Measurements from ENCODE around the gene PCP4L1.
"Not testable (repeated sequence)": the region's sequence is repeated elsewhere in the genome, so short reads cannot be mapped to it uniquely, and the experiment has no call there.

Gene PCP4L1

DNA sequence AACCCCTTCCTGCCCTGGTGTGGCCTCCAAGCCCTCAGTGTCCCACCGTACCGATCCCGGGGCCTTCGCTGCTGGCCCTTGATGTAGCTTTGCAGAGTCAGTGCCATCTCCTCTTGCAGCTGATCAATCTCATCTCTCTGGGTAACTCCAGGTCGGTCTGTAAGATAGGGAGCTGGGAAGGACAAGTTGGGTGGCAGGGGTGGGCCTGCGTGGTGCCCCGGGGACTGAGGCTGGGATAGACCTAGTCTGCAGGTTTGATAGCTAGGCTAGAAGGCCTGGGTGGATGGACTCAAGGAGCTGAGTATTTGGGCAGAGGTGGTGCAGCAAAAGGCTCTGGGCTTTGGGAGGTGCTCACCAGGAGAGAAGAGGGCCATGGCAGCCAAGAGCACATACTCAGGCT is 27.8 kb upstream of the PCP4L1 start:
- 0 out of 2 replicates have a peak, but pooled peaks cover 4% of the 10 kb centered on the region for H3K4me1 ChIP-seq (ENCODE audit: insufficient read depth, low read length)
- H3K36me3 ChIP-seq (ENCODE audit: insufficient read depth, low read depth, low read length), result peaks cover 22% of the 10 kb centered on the region
- H3K9ac ChIP-seq (ENCODE audit: low read depth, low read length), result no peak overlapping the region
- H3K4me3 ChIP-seq (ENCODE audit: low read length), result no peak overlapping the region
- no peaks in the 10 kb centered on the region for H3K9me3 ChIP-seq (ENCODE audit: insufficient read depth, low read depth, low read length)
- no peak overlapping the region for H3K27ac ChIP-seq (ENCODE audit: low read length)
- no peaks in the 10 kb centered on the region for H3K27me3 ChIP-seq (ENCODE audit: insufficient read depth, low read length)

DNA sequence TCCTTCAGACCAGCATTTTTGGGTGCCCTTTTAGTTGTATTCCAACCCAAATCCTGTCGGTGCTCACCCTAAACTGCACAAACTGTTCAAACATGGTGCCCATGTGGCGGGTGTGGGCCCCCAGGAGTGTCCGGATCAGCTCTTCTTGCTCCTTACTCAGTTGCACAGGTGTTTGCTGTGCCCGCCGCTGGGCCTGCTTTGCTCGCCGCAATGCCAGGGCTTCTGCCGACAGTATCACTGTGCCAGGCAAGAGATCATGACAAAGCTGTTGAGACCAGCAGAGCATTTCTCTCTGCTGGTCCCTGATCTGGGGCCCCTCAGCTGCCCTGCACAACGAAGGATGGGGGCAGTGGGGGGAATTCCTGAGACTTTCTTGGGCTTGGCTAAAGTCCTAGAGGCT is 25.4 kb upstream of the PCP4L1 start:
- H3K9ac ChIP-seq (ENCODE audit: low read depth, low read length), result no peak overlapping the region
- H3K36me3 ChIP-seq (ENCODE audit: insufficient read depth, low read depth, low read length), result peaks cover 21% of the 10 kb centered on the region
- no peak overlapping the region for H3K27ac ChIP-seq (ENCODE audit: low read length)

DNA sequence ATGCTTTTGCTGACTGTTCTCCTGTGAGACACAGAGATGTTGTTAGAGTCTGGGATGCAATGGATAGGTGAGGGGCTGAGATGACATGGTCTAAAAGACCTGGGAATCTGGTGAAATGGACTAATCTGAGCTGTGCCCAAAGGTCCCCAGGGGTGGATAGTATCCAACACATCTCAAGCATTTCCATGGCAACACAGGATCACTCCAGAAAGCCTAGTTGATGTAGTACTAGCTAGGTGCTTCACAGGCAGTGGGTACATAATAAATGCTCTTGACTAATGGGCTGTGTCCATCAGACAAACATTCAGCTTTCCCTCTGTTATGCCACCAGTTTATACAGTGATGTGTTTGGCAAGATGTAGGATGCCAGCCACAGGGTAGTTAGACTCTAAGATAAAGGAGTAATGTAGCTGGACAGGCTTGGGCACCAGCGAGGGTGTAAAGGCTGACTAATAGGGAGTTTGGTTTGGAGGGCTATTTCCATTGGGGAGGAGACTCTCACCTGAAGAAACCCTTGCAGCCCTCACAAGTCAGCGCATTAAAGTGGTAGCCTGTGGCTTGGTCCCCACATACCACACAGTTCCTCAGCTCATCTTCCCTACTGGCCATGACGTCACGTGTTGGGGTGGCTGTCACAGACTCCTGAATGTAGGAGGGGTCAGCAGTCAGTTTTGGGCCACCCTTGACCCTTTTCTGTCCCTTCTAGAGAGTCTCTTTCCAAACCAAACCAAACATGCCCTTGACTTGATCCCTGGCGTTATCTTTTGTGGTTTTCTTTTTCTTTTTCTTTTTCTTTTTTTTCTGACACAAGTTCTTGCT is 22.4 kb upstream of the PCP4L1 start:
- Histone ChIP-seq H3K36me3 (ENCODE audit: insufficient read depth, low read depth, low read length) (no peaks in the 10 kb centered on the region), H3K9me3 (ENCODE audit: insufficient read depth, low read depth, low read length) (no peaks in the 10 kb centered on the region), H3K9ac (ENCODE audit: low read depth, low read length) (no peak overlapping the region), H3K27ac (ENCODE audit: low read length) (no peak overlapping the region), H3K27me3 (ENCODE audit: insufficient read depth, low read length) (no peaks in the 10 kb centered on the region), H3K4me1 (ENCODE audit: insufficient read depth, low read length) (no peaks in the 10 kb centered on the region), H3K4me3 (ENCODE audit: low read length) (no peak overlapping the region)

More for the DNA sequence above, 25.4 kb upstream of the PCP4L1 start:
- no peaks in the 10 kb centered on the region for H3K9me3 ChIP-seq (ENCODE audit: insufficient read depth, low read depth, low read length)
- H3K27me3 ChIP-seq (ENCODE audit: insufficient read depth, low read length), result no peaks in the 10 kb centered on the region
- H3K4me3 ChIP-seq (ENCODE audit: low read length), result no peak overlapping the region
- H3K4me1 ChIP-seq (ENCODE audit: insufficient read depth, low read length), result no peaks in the 10 kb centered on the region

DNA sequence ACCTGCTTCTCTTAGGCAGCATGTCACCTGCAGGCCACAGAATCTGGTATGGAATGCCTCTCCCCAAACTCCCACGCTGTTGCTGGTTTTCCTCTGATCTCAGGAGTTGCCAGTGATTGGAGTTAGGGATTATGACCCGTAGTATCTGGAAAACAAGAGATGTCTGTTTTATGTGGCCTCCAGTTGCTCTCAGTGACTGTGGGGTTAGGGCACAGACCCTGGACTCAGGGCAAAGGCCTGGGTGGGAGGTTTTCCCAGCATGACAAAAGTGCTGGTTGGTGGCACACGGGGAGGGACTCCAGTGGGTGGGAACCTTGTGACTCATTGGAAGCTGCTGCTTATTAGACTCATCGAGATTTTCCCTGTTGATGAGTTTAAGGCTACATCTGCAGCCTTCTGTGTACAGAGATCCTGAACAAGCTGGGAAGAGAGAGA is 20.5 kb upstream of the PCP4L1 start, which contains the start of gene NR1I3:
Gene NR1I3 (minus strand): TSS at position 165 of the 435 bp plus-strand sequence. CDS start 1,638 bp downstream, outside the sequence.
- H3K9me3 ChIP-seq (ENCODE audit: insufficient read depth, low read depth, low read length), result no peaks in the 10 kb centered on the region
- H3K27me3 ChIP-seq (ENCODE audit: insufficient read depth, low read length), result no peaks in the 10 kb centered on the region
- no peaks in the 10 kb centered on the region; the same call in 1 of the 2 replicates for H3K4me1 ChIP-seq (ENCODE audit: insufficient read depth, low read length)
- no peak within 1 kb of the TSS for H3K9ac ChIP-seq (ENCODE audit: low read depth, low read length)
- no peaks in the 10 kb centered on the region for H3K36me3 ChIP-seq (ENCODE audit: insufficient read depth, low read depth, low read length)
- H3K4me3 ChIP-seq (ENCODE audit: low read length), result no peak within 1 kb of the TSS
- no peak within 1 kb of the TSS for H3K27ac ChIP-seq (ENCODE audit: low read length)

DNA sequence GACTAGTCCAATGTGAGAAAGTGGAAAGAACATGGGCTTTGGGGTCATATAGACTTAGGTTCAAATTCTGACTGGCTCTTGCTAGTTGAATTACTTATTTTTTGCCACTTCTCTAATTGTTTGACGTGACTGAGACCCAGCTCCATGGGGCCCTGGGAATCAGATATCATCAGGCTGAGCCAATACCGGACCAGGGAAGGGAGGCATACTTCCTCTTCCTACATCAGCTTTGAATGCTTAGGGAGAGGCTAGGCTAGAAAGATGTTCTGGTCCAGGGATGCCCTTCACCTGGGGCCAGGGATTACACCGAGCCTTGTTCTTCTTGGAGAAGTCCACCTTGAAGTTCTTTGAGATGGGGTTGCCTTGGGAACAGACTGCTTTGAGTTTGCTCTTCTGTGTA is 16.9 kb upstream of the PCP4L1 start:
- no peaks in the 10 kb centered on the region; the same call in 1 of the 2 replicates for H3K4me1 ChIP-seq (ENCODE audit: insufficient read depth, low read length)
- H3K9ac ChIP-seq (ENCODE audit: low read depth, low read length), result no peak overlapping the region
- no peak overlapping the region for H3K4me3 ChIP-seq (ENCODE audit: low read length)
- no peaks in the 10 kb centered on the region for H3K36me3 ChIP-seq (ENCODE audit: insufficient read depth, low read depth, low read length)
- H3K9me3 ChIP-seq (ENCODE audit: insufficient read depth, low read depth, low read length), result no peaks in the 10 kb centered on the region
- no peak overlapping the region for H3K27ac ChIP-seq (ENCODE audit: low read length)
- no peaks in the 10 kb centered on the region for H3K27me3 ChIP-seq (ENCODE audit: insufficient read depth, low read length)

DNA sequence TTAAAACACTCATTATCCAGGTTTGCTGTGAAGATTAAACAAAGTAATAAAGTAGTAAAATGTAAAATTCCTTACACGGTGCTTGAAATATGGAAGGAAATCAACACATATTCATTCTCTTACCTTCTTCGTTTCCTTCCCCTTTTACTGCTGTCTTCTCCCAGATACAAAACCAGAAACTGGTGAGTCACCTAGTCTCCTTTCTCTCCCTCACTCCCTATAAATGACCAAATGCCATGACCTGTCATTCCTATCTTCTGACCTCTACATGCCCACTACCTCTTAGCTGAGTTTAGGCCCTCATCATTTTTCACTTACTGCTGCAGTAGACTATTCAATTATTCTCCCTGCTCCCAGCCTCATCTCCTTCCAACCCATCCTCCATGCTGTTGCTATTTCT is 16.2 kb upstream of the PCP4L1 start:
- Histone ChIP-seq H3K4me1 (ENCODE audit: insufficient read depth, low read length) (no peaks in the 10 kb centered on the region; the same call in 1 of the 2 replicates), H3K9ac (ENCODE audit: low read depth, low read length) (no peak overlapping the region)

DNA sequence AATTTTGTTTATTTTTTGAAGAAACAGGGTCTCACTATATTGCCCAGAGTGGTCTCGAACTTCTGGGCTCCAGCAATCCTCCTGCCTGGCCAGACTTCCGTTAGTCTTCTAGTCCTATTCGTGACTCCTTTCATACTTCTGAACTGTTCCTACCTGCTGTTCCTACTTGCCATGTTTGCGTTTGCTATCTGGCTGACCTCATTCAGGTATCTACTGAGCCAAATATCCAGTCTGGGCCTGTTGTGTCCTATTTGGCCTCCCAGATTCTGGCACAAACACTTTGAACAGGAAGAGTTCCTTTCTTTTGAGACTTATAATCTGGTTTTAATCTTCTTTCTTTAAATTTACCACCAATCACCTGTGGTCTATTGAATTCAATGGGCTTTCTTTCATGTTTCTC is 13.7 kb upstream of the PCP4L1 start:
- H3K9ac ChIP-seq (ENCODE audit: low read depth, low read length), result no peak overlapping the region
- no peak overlapping the region for H3K4me3 ChIP-seq (ENCODE audit: low read length)
- no peaks in the 10 kb centered on the region; the same call in 1 of the 2 replicates for H3K4me1 ChIP-seq (ENCODE audit: insufficient read depth, low read length)
- H3K36me3 ChIP-seq (ENCODE audit: insufficient read depth, low read depth, low read length), result no peaks in the 10 kb centered on the region
- no peak overlapping the region for H3K27ac ChIP-seq (ENCODE audit: low read length)
- H3K27me3 ChIP-seq (ENCODE audit: insufficient read depth, low read length), result no peaks in the 10 kb centered on the region
- no peaks in the 10 kb centered on the region for H3K9me3 ChIP-seq (ENCODE audit: insufficient read depth, low read depth, low read length)

More for the DNA sequence above, 16.2 kb upstream of the PCP4L1 start:
- Histone ChIP-seq H3K36me3 (ENCODE audit: insufficient read depth, low read depth, low read length) (no peaks in the 10 kb centered on the region), H3K27me3 (ENCODE audit: insufficient read depth, low read length) (no peaks in the 10 kb centered on the region), H3K9me3 (ENCODE audit: insufficient read depth, low read depth, low read length) (no peaks in the 10 kb centered on the region), H3K4me3 (ENCODE audit: low read length) (no peak overlapping the region), H3K27ac (ENCODE audit: low read length) (no peak overlapping the region)

DNA sequence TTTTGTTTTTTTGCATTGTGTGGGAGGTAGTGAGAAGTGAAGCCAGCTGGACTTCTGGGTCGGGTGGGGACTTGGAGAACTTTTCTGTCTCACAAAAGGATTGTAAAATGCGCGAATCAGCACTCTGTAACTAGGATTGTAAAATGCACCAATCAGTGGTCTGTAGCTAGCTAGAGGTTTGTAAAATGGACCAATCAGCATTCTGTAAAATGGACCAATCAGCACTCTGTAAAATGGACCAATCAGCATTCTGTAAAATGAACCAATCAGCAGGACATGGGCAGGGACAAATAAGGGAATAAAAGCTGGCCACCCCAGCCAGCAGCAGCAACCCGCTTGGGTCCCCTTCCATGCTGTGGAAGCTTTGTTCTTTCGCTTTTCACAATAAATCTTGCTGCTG is 8.4 kb upstream of the PCP4L1 start:
- not testable (repeated sequence) for H3K4me1 ChIP-seq (ENCODE audit: insufficient read depth, low read length); H3K27me3 ChIP-seq (ENCODE audit: insufficient read depth, low read length); H3K9ac ChIP-seq (ENCODE audit: low read depth, low read length); H3K4me3 ChIP-seq (ENCODE audit: low read length); H3K9me3 ChIP-seq (ENCODE audit: insufficient read depth, low read depth, low read length); H3K27ac ChIP-seq (ENCODE audit: low read length); H3K36me3 ChIP-seq (ENCODE audit: insufficient read depth, low read depth, low read length)

DNA sequence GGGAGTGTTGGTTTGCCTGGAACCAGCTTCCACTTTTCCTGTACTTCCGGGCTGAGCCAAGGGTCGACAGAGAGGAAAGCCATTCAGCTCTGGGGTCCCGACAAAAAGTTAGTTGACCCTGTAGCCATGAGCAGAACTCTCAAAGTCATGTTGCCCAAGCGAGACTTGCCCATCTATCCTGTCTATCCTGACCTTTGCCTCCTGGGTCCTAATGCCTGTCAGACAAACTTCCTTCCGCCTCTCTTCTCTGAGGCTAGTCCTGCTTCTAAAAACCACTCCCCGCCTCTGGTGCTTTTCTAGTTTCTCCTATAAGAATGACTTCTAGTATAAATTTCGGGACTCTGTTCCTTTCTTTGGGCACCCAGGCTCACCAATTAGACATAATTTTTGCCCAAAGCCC is 7.7 kb upstream of the PCP4L1 start:
- Histone ChIP-seq H3K36me3 (ENCODE audit: insufficient read depth, low read depth, low read length) (no peaks in the 10 kb centered on the region), H3K4me1 (ENCODE audit: insufficient read depth, low read length) (no peaks in the 10 kb centered on the region), H3K4me3 (ENCODE audit: low read length) (no peak overlapping the region), H3K9me3 (ENCODE audit: insufficient read depth, low read depth, low read length) (no peaks in the 10 kb centered on the region), H3K27me3 (ENCODE audit: insufficient read depth, low read length) (no peaks in the 10 kb centered on the region), H3K9ac (ENCODE audit: low read depth, low read length) (no peak overlapping the region), H3K27ac (ENCODE audit: low read length) (no peak overlapping the region)

DNA sequence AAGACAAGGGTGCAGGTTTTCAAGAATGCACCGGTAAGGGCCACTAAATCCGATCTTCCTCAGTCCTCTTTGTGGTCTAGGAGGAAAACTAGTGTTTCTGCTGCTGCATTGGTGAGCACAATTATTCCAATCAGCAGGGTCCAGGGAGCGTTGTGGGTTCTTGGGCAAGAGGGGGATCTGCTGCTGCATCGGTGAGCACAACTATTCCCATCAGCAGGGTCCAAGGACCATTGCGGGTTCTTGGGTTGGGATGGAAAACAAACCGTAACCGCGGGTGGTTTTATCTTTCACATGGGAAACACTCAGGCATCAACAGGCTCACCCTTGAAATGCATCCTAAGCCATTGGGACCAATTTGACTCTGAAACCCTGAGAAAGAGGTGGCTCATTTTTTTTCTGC is 7.0 kb upstream of the PCP4L1 start:
- no peaks in the 10 kb centered on the region for H3K27me3 ChIP-seq (ENCODE audit: insufficient read depth, low read length)

DNA sequence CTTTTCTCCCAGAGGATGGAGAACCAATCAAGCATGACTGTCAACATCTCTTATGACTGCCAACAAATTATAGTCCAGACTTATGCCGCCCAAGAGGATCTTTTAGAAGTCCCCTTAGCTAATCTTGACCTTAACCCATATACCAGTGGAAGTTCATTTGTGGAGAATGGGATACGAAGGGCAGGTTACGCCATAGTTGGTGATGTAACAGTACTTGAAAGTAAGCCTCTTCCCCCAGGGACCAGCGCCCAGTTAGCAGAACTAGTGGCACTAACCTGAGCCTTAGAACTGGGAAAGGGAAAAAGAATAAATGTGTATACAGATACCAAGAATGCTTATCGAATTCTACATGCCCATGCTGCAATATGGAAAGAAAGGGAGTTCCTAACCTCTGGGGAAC is 3.2 kb upstream of the PCP4L1 start:
- not testable (repeated sequence) for H3K4me1 ChIP-seq (ENCODE audit: insufficient read depth, low read length); H3K36me3 ChIP-seq (ENCODE audit: insufficient read depth, low read depth, low read length); H3K4me3 ChIP-seq (ENCODE audit: low read length); H3K27ac ChIP-seq (ENCODE audit: low read length); H3K9ac ChIP-seq (ENCODE audit: low read depth, low read length)
- peaks cover 31% of the 10 kb centered on the region for H3K27me3 ChIP-seq (ENCODE audit: insufficient read depth, low read length)
- H3K9me3 ChIP-seq (ENCODE audit: insufficient read depth, low read depth, low read length), result peaks cover 13% of the 10 kb centered on the region

More for the DNA sequence above, 7.0 kb upstream of the PCP4L1 start:
- Histone ChIP-seq H3K4me3 (ENCODE audit: low read length) (no peak overlapping the region), H3K9me3 (ENCODE audit: insufficient read depth, low read depth, low read length) (peaks cover under 1% of the 10 kb centered on the region; the same call in 1 of the 2 replicates), H3K4me1 (ENCODE audit: insufficient read depth, low read length) (no peaks in the 10 kb centered on the region), H3K36me3 (ENCODE audit: insufficient read depth, low read depth, low read length) (no peaks in the 10 kb centered on the region), H3K9ac (ENCODE audit: low read depth, low read length) (no peak overlapping the region), H3K27ac (ENCODE audit: low read length) (no peak overlapping the region)

DNA sequence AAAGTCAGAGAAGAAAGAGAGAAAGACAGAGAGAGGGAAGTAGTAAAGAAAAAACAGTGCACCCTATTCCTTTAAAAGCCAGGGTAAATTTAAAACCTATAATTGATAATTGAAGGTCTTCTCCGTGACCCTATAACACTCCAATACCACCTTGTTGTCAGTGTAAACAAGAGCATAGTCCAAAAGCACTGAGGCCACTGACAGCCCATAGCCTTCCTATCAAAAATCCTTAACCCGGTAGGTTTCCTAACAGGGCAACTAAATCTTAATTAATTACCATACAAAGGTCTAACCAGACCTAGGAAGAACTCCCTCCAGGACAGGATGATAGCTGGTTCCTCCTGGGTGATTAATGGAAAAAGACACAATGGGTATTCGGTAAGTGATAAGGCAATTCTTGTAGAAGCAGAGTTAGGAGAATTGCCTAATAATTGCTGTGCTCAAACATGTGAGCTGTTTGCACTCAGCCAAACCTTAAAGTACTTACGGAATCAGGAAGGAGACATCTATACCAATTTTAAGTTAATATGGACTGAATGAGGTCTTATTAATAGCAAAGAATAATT is 2.5 kb upstream of the PCP4L1 start:
- Histone ChIP-seq H3K9me3 (ENCODE audit: insufficient read depth, low read depth, low read length) (peaks cover 13% of the 10 kb centered on the region), H3K27me3 (ENCODE audit: insufficient read depth, low read length) (peaks cover 38% of the 10 kb centered on the region)
- H3K36me3 ChIP-seq (ENCODE audit: insufficient read depth, low read depth, low read length); H3K4me3 ChIP-seq (ENCODE audit: low read length); H3K9ac ChIP-seq (ENCODE audit: low read depth, low read length); H3K27ac ChIP-seq (ENCODE audit: low read length); H3K4me1 ChIP-seq (ENCODE audit: insufficient read depth, low read length): not testable (repeated sequence)
